GM23248 (cell line): ENCODE results near the gene RTN3. TPM values are rescaled to one million over a fixed set of nuclear protein-coding genes. Genes with fewer than 3 reads are reported as not detected.

Experiments
- DNase-seq: peaks from one replicate; pipeline ENCODE4 v3.0.0-alpha.2; 2015
- H2AFZ ChIP-seq: fragments of 200-600 bp; sonication (generic); 2 replicates; pipeline ENCODE4 v1.6.1; 2016; ENCODE audit warnings: antibody characterized with exemption
- H3F3A ChIP-seq: fragments of 200-600 bp; sonication (generic); 2 replicates; pipeline ENCODE4 v1.6.1; 2016; ENCODE audit warnings: mild to moderate bottlenecking, antibody characterized with exemption, mixed run types; ENCODE audit not compliant: insufficient read depth
- H3K27ac ChIP-seq: fragments of 200-600 bp; sonication (generic); 2 replicates; pipeline ENCODE4 v1.5.1; 2016; ENCODE audit warnings: mild to moderate bottlenecking
- H3K27me3 ChIP-seq: fragments of 200-600 bp; sonication (generic); replicated peaks from 2 replicates; pipeline ENCODE4 v1.6.1; 2016; ENCODE audit warnings: mild to moderate bottlenecking; ENCODE audit not compliant: insufficient read depth
- H3K36me3 ChIP-seq: fragments of 200-600 bp; sonication (generic); 2 replicates; pipeline ENCODE4 v1.6.1; 2016; ENCODE audit warnings: low read depth, mild to moderate bottlenecking
- H3K4me1 ChIP-seq: fragments of 200-600 bp; sonication (generic); 2 replicates; pipeline ENCODE4 v1.6.1; 2016; ENCODE audit warnings: mild to moderate bottlenecking; ENCODE audit not compliant: insufficient read depth
- H3K4me2 ChIP-seq: fragments of 200-600 bp; sonication (generic); one replicate; pipeline ENCODE4 v1.6.1; 2016; ENCODE audit warnings: mild to moderate bottlenecking; ENCODE audit not compliant: unreplicated experiment
- H3K4me3 ChIP-seq: fragments of 200-600 bp; sonication (generic); 2 replicates; pipeline ENCODE4 v1.5.1; 2016; ENCODE audit warnings: mild to moderate bottlenecking
- H3K79me2 ChIP-seq: fragments of 200-600 bp; sonication (generic); 2 replicates; pipeline ENCODE4 v1.6.1; 2016; ENCODE audit warnings: mild to moderate bottlenecking; ENCODE audit not compliant: insufficient read depth
- H3K9ac ChIP-seq: fragments of 200-600 bp; sonication (generic); 2 replicates; pipeline ENCODE4 v1.6.1; 2016; ENCODE audit warnings: mild to moderate bottlenecking
- H3K9me2 ChIP-seq: fragments of 200-600 bp; sonication (generic); 2 replicates; pipeline ENCODE4 v1.6.1; 2016; ENCODE audit warnings: mixed run types, mild to moderate bottlenecking, moderate library complexity; ENCODE audit not compliant: insufficient read depth
- H3K9me3 ChIP-seq: fragments of 200-600 bp; sonication (generic); one replicate; pipeline ENCODE4 v1.6.1; 2017; ENCODE audit warnings: low read depth
- H4K20me1 ChIP-seq: fragments of 200-600 bp; sonication (generic); 2 replicates; pipeline ENCODE4 v1.6.0; 2016; ENCODE audit not compliant: insufficient read depth
- EZH2 ChIP-seq: fragments of 200-600 bp; sonication (generic); IDR thresholded peaks from 2 replicates; pipeline ENCODE4 v1.6.1; 2018; ENCODE audit warnings: antibody characterized with exemption, mild to moderate bottlenecking; ENCODE audit not compliant: insufficient read depth, poor library complexity, severe bottlenecking
- EZH2phosphoT487 ChIP-seq: fragments of 200-600 bp; sonication (generic); IDR thresholded peaks from 2 replicates; pipeline ENCODE4 v1.6.1; 2018; ENCODE audit warnings: antibody characterized with exemption, moderate library complexity, mild to moderate bottlenecking, low read depth; ENCODE audit not compliant: insufficient read depth
- WGBS, 2 experiments: methylation state at CpG; one replicate each; pipeline ENCODE4 v1.1.6; 2015 to 2017; ENCODE audit warnings: low lambda C conversion rate in 2 of 2, low coverage in 1 of 2; ENCODE audit errors: missing lambda C conversion rate in 2 of 2; 5-methylcytosine and 5-hydroxymethylcytosine counted together
- in situ Hi-C: fragments of 300-500 bp; cut with MboI; formaldehyde crosslinking; loops from 2 replicates; pipeline ENCODE4 v1.15.0; 2020
- polyA plus RNA-seq: library from polyadenylated mRNA; unstranded; fragments of >200 nt; fragmentation: Nextera tagmentation; extraction: Ambion mirVana; gene quantifications from 2 replicates; pipeline ENCODE4 v1.2.1, GENCODE V29; 2016
- total RNA-seq: library from RNA; depleted of rRNA; stranded (reverse); fragments of >200 nt; shearing (Covaris generic); gene quantifications from 2 replicates; pipeline ENCODE4 v1.2.3, GENCODE V29; 2014

Gene RTN3
- total and polyA plus RNA-seq, 2 experiments from 2014 or later: 113 to 123 TPM

DNA sequence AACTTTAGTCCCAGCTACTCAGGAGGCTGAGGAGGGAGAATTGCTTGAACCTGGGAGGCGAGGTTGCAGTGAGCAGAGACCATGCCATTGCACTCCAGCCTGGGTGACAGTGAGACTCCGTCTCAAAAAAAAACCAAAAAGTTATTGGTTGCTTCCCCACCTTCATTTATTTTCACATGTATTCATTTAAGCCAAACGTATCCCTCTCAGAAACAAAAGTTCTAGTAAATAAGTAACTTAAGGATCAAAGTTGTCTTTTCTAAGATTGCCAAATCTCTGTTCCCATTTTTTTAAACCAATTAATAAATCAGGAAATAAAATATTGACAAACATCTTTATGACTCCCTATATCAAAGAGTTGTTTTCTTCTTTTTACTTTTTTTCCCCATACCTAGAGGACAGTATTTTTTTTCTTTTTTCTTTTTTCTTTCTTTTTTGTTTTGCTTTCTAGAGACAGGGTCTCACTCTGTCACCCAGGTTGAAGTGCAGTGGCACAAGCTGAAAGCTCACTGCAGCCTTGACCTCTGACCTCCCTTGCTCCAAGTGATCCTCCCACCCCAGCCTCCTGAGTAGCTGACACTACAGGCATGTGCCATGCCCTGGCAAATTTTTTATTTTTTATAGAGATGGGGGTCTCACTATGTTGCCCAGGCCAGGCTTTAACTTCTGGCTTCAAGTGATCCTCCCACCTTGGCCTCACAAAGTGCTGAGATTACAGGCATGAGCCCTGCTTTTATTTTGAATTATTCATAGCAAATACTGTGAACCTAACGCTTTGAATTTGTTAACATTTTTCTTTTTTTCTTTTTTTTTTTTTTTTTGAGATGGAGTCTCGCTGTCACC lies 75.8 kb downstream of the RTN3 start:
- 81 to 85% methylated on average over 5 of the region's 5 CpGs for WGBS, 2 experiments
- Histone ChIP-seq H3K79me2 (no peaks in the 10 kb centered on the region), H3F3A (peaks cover 28% of the 10 kb centered on the region), H3K27me3 (no peaks in the 10 kb centered on the region), H3K9me2 (no peaks in the 10 kb centered on the region), H3K36me3 (peaks cover 22% of the 10 kb centered on the region), H3K27ac (no peak overlapping the region), H3K4me2 (no peak overlapping the region), H4K20me1 (no peaks in the 10 kb centered on the region), H3K9me3 (no peaks in the 10 kb centered on the region), H3K9ac (no peak overlapping the region), H2AFZ (no peak overlapping the region), H3K4me3 (no peak overlapping the region), H3K4me1 (no peaks in the 10 kb centered on the region)
- in situ Hi-C loops: no loop called here
- no peak for DNase-seq
- TF ChIP-seq EZH2 (no peak), EZH2phosphoT487 (no peak)

- H3F3A ChIP-seq: peaks cover 28% of the 10 kb centered on the region
- 0 out of 2 replicates have a peak, but pooled peaks cover 4% of the 10 kb centered on the region for H3K79me2 ChIP-seq
- in situ Hi-C loops: no loop called here
Measured at GRCh38 chr11:63760487-63761079, 79.3 kb downstream of the RTN3 start.

GRCh38 chr11:63761188-63761587 lies 79.9 kb downstream of the RTN3 start:
- DNase-seq: no peak
- no peak overlapping the region for H3K27ac ChIP-seq
- H2AFZ ChIP-seq: no peak overlapping the region
- WGBS, 2 experiments: 77 to 80% methylated on average over 10 of the region's 10 CpGs
- no peaks in the 10 kb centered on the region for H3K4me1 ChIP-seq
- TF ChIP-seq EZH2 (no peak), EZH2phosphoT487 (no peak)
- H3K4me2 ChIP-seq: no peak overlapping the region
- peaks cover 28% of the 10 kb centered on the region for H3F3A ChIP-seq
- H3K27me3 ChIP-seq: no peaks in the 10 kb centered on the region
- in situ Hi-C loops: no loop called here
- no peak overlapping the region for H3K4me3 ChIP-seq
- H4K20me1 ChIP-seq: no peaks in the 10 kb centered on the region
- H3K36me3 ChIP-seq: peaks cover 19% of the 10 kb centered on the region
- H3K79me2 ChIP-seq: peaks cover 10% of the 10 kb centered on the region
- H3K9me2 ChIP-seq: no peaks in the 10 kb centered on the region
- no peaks in the 10 kb centered on the region for H3K9me3 ChIP-seq
- H3K9ac ChIP-seq: no peak overlapping the region

More at GRCh38 chr11:63760487-63761079, 79.3 kb downstream of the RTN3 start:
- TF ChIP-seq EZH2 (no peak), EZH2phosphoT487 (no peak)
- no peak overlapping the region for H3K9ac ChIP-seq
- no peak overlapping the region for H3K4me3 ChIP-seq
- H3K4me1 ChIP-seq: no peaks in the 10 kb centered on the region
- H3K27me3 ChIP-seq: no peaks in the 10 kb centered on the region
- H3K9me3 ChIP-seq: no peaks in the 10 kb centered on the region
- DNase-seq: no peak
- no peaks in the 10 kb centered on the region for H4K20me1 ChIP-seq
- H3K36me3 ChIP-seq: peaks cover 19% of the 10 kb centered on the region
- H3K4me2 ChIP-seq: no peak overlapping the region
- no peaks in the 10 kb centered on the region for H3K9me2 ChIP-seq
- H2AFZ ChIP-seq: no peak overlapping the region
- 83 to 90% methylated on average over 5 of the region's 5 CpGs for WGBS, 2 experiments
- H3K27ac ChIP-seq: no peak overlapping the region

DNA sequence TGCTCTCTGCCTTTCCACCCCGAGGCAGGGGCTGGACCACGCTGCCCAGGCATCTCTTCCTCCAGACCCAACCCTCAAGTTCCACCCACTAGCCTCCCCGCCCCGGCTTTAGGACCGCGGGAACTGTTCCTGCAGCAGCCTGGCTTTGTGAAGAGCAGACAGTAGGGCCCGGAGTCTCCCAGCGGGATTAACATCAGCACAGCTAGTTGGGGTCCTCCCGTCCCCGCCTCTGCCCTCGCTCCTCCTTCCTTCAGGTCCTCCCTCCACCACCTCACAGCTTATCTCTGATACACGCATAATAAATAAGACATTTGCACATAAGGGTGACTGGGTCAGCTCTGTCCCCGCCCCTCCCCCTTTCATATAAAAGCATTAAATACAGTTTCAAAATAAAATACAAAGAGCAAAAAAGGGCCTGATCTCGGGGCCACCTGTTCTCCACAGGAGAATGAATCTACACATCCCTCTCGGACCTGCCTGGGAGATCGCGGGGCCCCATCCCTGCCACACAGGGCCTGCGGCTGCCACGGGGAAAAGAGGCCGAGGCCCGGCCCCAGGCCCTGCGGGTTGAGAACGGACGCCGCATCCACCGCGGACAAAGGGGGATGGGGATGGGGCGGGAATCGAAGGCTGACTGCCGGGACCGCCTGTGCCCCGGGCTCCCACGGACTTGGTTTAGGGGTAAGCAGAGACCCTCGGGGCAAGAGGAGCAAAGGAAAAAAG lies 80.8 kb downstream of the RTN3 start:
- Histone ChIP-seq H3K27ac (no peak overlapping the region), H3K4me2 (no peak overlapping the region), H4K20me1 (no peaks in the 10 kb centered on the region), H3K9me3 (no peaks in the 10 kb centered on the region), H3K9me2 (no peaks in the 10 kb centered on the region), H3K36me3 (peaks cover 15% of the 10 kb centered on the region), H3F3A (peaks cover 28% of the 10 kb centered on the region), H3K9ac (no peak overlapping the region), H3K4me1 (0 out of 2 replicates have a peak, but pooled peaks cover 3% of the 10 kb centered on the region), H3K4me3 (no peak overlapping the region), H2AFZ (no peak overlapping the region), H3K79me2 (peaks cover 19% of the 10 kb centered on the region), H3K27me3 (no peaks in the 10 kb centered on the region)
- WGBS, 2 experiments: 91 to 93% methylated on average over 26 to 34 of the region's 34 CpGs
- in situ Hi-C loops: no loop called here
- DNase-seq: no peak
- TF ChIP-seq EZH2phosphoT487 (no peak), EZH2 (no peak)
